Omental fat pad (tissue), 4 donors: ENCODE data around the gene TRNT1. TPM values are rescaled to one million over a fixed set of nuclear protein-coding genes. Genes with fewer than 3 reads are reported as not detected.

ENCODE experiments used
- ATAC-seq: fragments of 150-250 bp; one replicate; pipeline ENCODE4 v1.9.1; 2016; ENCODE audit warnings: mild to moderate bottlenecking, moderate library complexity; ENCODE audit not compliant: low FRiP score
- DNase-seq: peaks from one replicate; pipeline ENCODE4 v3.0.0-alpha.2; 2019; ENCODE audit warnings: low spot score
- CTCF ChIP-seq, 3 donors: fragments of 450-650 bp; IDR thresholded peaks; one replicate each; pipeline ENCODE4 v1.5.1; 2016 to 2017; ENCODE audit warnings: antibody characterized with exemption in 3 of 3, mild to moderate bottlenecking in 3 of 3, moderate library complexity in 2 of 3
- total RNA-seq, 4 donors: library from RNA; depleted of rRNA; stranded (reverse); fragments of >200 nt; gene quantifications; one replicate each; pipeline ENCODE4 v1.1.0, GENCODE V29; 2016

TRNT1 gene
- total RNA-seq, 4 donors from 2014 or later: 16.0 to 42.7 (median 27.6) TPM

DNA sequence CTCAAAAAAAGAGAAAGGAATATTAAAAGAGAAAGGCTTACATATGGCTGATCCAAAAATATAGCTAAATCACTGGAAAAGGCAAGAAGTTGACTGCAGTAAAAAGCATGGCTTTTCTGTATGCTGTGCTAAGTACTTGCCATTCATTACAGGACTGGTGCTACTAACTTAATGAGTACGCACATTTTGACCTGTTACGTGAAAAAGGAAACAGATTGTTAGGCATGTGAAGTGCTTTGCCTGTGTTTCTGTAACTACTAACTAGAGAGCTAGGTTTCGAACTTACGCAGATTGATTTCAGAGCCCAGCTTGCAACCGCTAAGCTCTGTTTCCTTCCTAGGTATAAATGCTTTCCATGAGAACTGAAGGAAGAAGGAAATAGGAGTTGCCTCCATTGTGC is 2.8 kb downstream of the TRNT1 start:
- no peak for TF ChIP-seq CTCF (IDR thresholded peaks at IDR 0.05)
- DNase-seq (no peak), ATAC-seq (no peak)

DNA sequence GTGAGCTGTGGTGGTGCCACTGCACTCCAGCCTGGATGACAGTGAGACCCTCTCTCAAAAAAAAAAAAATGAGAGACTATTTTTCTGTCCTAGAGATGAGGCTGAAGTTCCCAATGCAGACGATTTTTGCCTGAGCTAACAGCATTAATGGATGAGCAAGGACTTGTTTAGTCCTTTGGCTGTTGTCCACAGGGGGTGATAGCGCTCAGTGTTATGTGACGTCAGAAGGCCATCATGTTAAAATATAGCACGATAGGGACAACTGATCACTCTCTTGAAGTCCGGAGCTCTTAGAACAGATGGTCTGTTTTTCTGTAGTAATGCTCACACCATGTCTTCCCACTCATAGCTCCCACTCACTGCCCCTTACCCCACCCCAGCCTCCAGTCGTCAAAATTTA is 6.8 kb downstream of the TRNT1 start:
- no peak for ATAC-seq
- no peak for DNase-seq
- TF ChIP-seq CTCF (IDR thresholded peaks at IDR 0.05): no peak

- ATAC-seq: no peak
- no peak for DNase-seq
- no peak for TF ChIP-seq CTCF (IDR thresholded peaks at IDR 0.05)
Measured at GRCh38 chr3:3134750-3135448, 8.2 kb downstream of the TRNT1 start.

- TF ChIP-seq CTCF (IDR thresholded peaks at IDR 0.05): no peak
- ATAC-seq (no peak), DNase-seq (no peak)
Measured at GRCh38 chr3:3137526-3137925, 10.8 kb downstream of the TRNT1 start.

DNA sequence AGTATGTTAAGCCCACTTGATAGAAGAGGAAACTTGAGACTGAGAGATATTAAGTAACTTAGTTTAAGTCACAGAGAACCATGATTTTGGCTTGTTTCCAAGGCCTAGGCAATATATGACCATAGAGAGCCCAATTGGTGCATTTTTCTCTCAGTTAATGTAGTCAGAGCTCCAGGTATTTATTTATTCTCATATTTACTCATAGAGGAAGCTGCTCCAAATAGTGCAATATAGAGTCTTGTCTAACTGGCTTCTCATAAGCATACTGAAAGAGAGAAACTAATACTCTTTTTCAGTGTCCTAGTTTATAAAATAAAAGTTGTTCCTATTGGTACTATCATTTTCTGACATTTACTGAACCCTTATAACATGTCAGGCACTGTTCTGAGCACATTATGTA is 15.2 kb downstream of the TRNT1 start:
- ATAC-seq (no peak), DNase-seq (no peak)
- no peak for TF ChIP-seq CTCF (IDR thresholded peaks at IDR 0.05)

GRCh38 chr3:3145831-3146230 is 19.1 kb downstream of the TRNT1 start:
- no peak for TF ChIP-seq CTCF (IDR thresholded peaks at IDR 0.05)
- no peak for DNase-seq

GRCh38 chr3:3149560-3149959 is 22.8 kb downstream of the TRNT1 start:
- no peak for TF ChIP-seq CTCF (IDR thresholded peaks at IDR 0.05)
- ATAC-seq (no peak), DNase-seq (no peak)

More at GRCh38 chr3:3145831-3146230, 19.1 kb downstream of the TRNT1 start:
- ATAC-seq: no peak
